Colon (tissue), 2 donors: ENCODE data around the gene SERPINB8.
"Not testable (repeated sequence)": the region's sequence is repeated elsewhere in the genome, so short reads cannot be mapped to it uniquely, and the experiment has no call there.

Experiments used
- FAIRE-seq: peaks from 2 replicates; lab custom pipeline; 2012; peaks lifted over from hg19 to GRCh38; lab: Jason Lieb, UNC
- donor health status: control.
- donor health status: control.

SERPINB8 gene

GRCh38 chr18:63969942-63970808 is at the start of gene SERPINB8:
Gene SERPINB8, plus strand, starts transcription at chr18:63970081. Its CDS starts 8,228 bp downstream, at chr18:63978309.
- FAIRE-seq: no peak

- no peak for FAIRE-seq
Measured at GRCh38 chr18:63922049-63922448, 47.8 kb upstream of the SERPINB8 start.

- no peak for FAIRE-seq
Measured at GRCh38 chr18:63924551-63924950, 45.3 kb upstream of the SERPINB8 start.

GRCh38 chr18:63928331-63928730 is 41.5 kb upstream of the SERPINB8 start:
- no peak for FAIRE-seq

GRCh38 chr18:63929369-63929768 is 40.5 kb upstream of the SERPINB8 start:
- not testable (repeated sequence) for FAIRE-seq

GRCh38 chr18:63930773-63931354 is 39.0 kb upstream of the SERPINB8 start:
- no peak for FAIRE-seq

- FAIRE-seq: no peak
Measured at GRCh38 chr18:63936156-63936931, 33.5 kb upstream of the SERPINB8 start.

- FAIRE-seq: no peak
Measured at GRCh38 chr18:63936932-63937393, 32.9 kb upstream of the SERPINB8 start.

GRCh38 chr18:63940008-63940407 is 29.9 kb upstream of the SERPINB8 start:
- no peak for FAIRE-seq

GRCh38 chr18:63940543-63941050 is 29.3 kb upstream of the SERPINB8 start:
- FAIRE-seq: not testable (repeated sequence)

- FAIRE-seq: no peak
Measured at GRCh38 chr18:63947051-63947790, 22.7 kb upstream of the SERPINB8 start.

GRCh38 chr18:63949068-63949737 is 20.7 kb upstream of the SERPINB8 start, which contains the start of gene HMSD:
Gene HMSD, plus strand, starts transcription at chr18:63949301. Its CDS starts 4,155 bp downstream, at chr18:63953456.
- no peak for FAIRE-seq

GRCh38 chr18:63951302-63951705 is 18.6 kb upstream of the SERPINB8 start:
- FAIRE-seq: no peak

- FAIRE-seq: no peak
Measured at GRCh38 chr18:63953811-63954210, 16.1 kb upstream of the SERPINB8 start.

GRCh38 chr18:63956755-63957154 is 13.1 kb upstream of the SERPINB8 start:
- no peak for FAIRE-seq

- FAIRE-seq: no peak
Measured at GRCh38 chr18:63960891-63961290, 9.0 kb upstream of the SERPINB8 start.

GRCh38 chr18:63961435-63961980 is 8.4 kb upstream of the SERPINB8 start:
- FAIRE-seq: no peak

GRCh38 chr18:63962137-63962536 is 7.7 kb upstream of the SERPINB8 start:
- FAIRE-seq: no peak

- FAIRE-seq: no peak
Measured at GRCh38 chr18:63963615-63964256, 6.1 kb upstream of the SERPINB8 start.

GRCh38 chr18:63964908-63965307 is 5.0 kb upstream of the SERPINB8 start:
- FAIRE-seq: no peak
